ENCODE measurements around the gene KRTAP4-12. TPM values are rescaled to one million over a fixed set of nuclear protein-coding genes. Genes with fewer than 3 reads are reported as not detected.
"Not testable (repeated sequence)": the region's sequence is repeated elsewhere in the genome, so short reads cannot be mapped to it uniquely, and the experiment has no call there.

Gene KRTAP4-12
- polyA plus RNA-seq, 1 donor from 2014 or later, result not detected

DNA sequence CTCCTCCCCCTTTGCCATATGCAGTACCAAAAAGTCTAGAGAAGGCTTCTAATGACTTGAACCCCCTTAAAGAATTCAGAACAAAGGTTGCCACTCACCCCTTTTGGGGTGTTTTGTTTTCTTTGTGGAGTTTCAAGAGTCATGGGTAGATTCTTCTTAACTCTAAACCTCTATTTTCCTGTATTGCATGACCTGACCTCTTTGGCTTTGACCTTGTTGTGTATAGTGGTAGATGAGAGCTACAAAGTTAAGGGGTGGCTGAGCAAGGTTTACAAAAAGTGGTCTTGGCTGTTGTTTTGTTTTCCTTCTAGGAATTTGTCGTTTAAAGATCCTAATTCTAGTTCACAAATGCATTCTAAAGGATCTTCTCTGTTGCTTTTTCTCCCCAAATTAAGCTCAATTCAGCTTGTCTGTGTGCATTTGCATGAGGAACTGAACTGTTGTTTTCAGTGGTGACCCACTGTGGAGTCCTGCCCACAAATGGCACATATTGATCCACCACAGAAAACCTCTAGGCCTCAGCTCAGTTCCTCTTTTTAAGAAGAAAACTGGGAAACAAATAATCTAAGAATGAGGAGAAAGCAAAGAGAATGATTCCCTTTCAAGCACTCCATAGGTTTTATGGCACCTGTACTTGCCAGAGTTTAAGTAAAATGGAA, 15.1 kb downstream of the KRTAP4-12 start:
- H3K9ac ChIP-seq (ENCODE audit: low read length); H3K9me3 ChIP-seq (ENCODE audit: low read length); H2AFZ ChIP-seq (ENCODE audit: low read depth, low read length); H3K27ac ChIP-seq (ENCODE audit: low read length); H3F3A ChIP-seq (ENCODE audit: insufficient read depth, low read length, poor library complexity, severe bottlenecking); H3K4me3 ChIP-seq (ENCODE audit: low read length); H3K4me2 ChIP-seq (ENCODE audit: low read length); H3K27me3 ChIP-seq (ENCODE audit: insufficient read depth, low read depth, low read length); H3K79me2 ChIP-seq (replicated peaks; ENCODE audit: insufficient read depth, low read length); H3K9me2 ChIP-seq (ENCODE audit: insufficient read depth, low read length); H3K36me3 ChIP-seq (ENCODE audit: insufficient read depth, low read length); H4K20me1 ChIP-seq (ENCODE audit: insufficient read depth): not testable (repeated sequence)

DNA sequence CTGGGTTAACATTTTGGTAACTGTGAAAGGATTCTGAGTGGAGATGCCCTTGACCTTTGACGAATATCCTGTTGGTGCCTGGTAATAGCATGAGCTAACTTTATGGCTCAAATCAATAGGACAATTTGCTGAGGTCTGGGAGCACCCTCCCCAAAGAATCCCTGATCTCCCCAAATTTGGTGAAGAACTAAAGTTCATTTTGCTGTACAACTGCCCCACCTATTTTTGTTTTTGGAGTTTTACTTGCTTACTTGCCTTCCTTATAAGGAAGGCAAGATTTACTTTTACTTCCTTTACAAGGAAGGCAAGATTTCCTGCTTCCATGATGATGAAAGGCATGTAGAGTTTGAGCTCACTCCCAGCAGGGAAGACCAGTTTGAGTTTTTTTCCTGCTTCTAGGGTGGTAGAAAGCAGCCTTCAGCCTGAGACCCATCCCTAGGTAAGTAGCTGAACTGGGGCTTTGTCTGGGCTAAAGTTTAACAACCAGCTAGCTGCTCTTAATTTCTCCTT, 16.0 kb downstream of the KRTAP4-12 start:
- no peak overlapping the region for H3K4me2 ChIP-seq (ENCODE audit: low read length)
- no peaks in the 10 kb centered on the region for H3K79me2 ChIP-seq (replicated peaks; ENCODE audit: insufficient read depth, low read length)
- H3K36me3 ChIP-seq (ENCODE audit: insufficient read depth, low read length), result no peaks in the 10 kb centered on the region
- H3K9me2 ChIP-seq (ENCODE audit: insufficient read depth, low read length), result no peaks in the 10 kb centered on the region
- no peaks in the 10 kb centered on the region for H4K20me1 ChIP-seq (ENCODE audit: insufficient read depth)
- H3K27me3 ChIP-seq (ENCODE audit: insufficient read depth, low read depth, low read length), result no peaks in the 10 kb centered on the region
- no peaks in the 10 kb centered on the region for H3F3A ChIP-seq (ENCODE audit: insufficient read depth, low read length, poor library complexity, severe bottlenecking)
- no peak overlapping the region for H3K4me3 ChIP-seq (ENCODE audit: low read length)
- no peak overlapping the region for H3K27ac ChIP-seq (ENCODE audit: low read length)
- H3K9me3 ChIP-seq (ENCODE audit: low read length), result no peaks in the 10 kb centered on the region
- no peak overlapping the region for H2AFZ ChIP-seq (ENCODE audit: low read depth, low read length)
- TF ChIP-seq RAD21 (conservative IDR thresholded peaks at IDR 0.05) (no peak), EZH2 (IDR thresholded peaks at IDR 0.05; ENCODE audit: borderline replicate concordance, insufficient read depth, low read length, poor library complexity, severe bottlenecking) (no peak), EP300 (conservative IDR thresholded peaks at IDR 0.05; ENCODE audit: poor library complexity, severe bottlenecking) (no peak), POLR2AphosphoS5 (IDR thresholded peaks at IDR 0.05) (no peak), TAF1 (IDR thresholded peaks at IDR 0.05; ENCODE audit: low read depth) (no peak), MXI1 (conservative IDR thresholded peaks at IDR 0.05; ENCODE audit: poor library complexity, severe bottlenecking) (no peak), SMC3 (conservative IDR thresholded peaks at IDR 0.05; ENCODE audit: poor library complexity) (no peak)
- TF ChIP-seq, protein P1, sequence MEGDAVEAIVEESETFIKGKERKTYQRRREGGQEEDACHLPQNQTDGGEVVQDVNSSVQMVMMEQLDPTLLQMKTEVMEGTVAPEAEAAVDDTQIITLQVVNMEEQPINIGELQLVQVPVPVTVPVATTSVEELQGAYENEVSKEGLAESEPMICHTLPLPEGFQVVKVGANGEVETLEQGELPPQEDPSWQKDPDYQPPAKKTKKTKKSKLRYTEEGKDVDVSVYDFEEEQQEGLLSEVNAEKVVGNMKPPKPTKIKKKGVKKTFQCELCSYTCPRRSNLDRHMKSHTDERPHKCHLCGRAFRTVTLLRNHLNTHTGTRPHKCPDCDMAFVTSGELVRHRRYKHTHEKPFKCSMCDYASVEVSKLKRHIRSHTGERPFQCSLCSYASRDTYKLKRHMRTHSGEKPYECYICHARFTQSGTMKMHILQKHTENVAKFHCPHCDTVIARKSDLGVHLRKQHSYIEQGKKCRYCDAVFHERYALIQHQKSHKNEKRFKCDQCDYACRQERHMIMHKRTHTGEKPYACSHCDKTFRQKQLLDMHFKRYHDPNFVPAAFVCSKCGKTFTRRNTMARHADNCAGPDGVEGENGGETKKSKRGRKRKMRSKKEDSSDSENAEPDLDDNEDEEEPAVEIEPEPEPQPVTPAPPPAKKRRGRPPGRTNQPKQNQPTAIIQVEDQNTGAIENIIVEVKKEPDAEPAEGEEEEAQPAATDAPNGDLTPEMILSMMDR (IDR thresholded peaks at IDR 0.05; ENCODE audit: poor library complexity, severe bottlenecking), result no peak
- TF ChIP-seq, protein P2, sequence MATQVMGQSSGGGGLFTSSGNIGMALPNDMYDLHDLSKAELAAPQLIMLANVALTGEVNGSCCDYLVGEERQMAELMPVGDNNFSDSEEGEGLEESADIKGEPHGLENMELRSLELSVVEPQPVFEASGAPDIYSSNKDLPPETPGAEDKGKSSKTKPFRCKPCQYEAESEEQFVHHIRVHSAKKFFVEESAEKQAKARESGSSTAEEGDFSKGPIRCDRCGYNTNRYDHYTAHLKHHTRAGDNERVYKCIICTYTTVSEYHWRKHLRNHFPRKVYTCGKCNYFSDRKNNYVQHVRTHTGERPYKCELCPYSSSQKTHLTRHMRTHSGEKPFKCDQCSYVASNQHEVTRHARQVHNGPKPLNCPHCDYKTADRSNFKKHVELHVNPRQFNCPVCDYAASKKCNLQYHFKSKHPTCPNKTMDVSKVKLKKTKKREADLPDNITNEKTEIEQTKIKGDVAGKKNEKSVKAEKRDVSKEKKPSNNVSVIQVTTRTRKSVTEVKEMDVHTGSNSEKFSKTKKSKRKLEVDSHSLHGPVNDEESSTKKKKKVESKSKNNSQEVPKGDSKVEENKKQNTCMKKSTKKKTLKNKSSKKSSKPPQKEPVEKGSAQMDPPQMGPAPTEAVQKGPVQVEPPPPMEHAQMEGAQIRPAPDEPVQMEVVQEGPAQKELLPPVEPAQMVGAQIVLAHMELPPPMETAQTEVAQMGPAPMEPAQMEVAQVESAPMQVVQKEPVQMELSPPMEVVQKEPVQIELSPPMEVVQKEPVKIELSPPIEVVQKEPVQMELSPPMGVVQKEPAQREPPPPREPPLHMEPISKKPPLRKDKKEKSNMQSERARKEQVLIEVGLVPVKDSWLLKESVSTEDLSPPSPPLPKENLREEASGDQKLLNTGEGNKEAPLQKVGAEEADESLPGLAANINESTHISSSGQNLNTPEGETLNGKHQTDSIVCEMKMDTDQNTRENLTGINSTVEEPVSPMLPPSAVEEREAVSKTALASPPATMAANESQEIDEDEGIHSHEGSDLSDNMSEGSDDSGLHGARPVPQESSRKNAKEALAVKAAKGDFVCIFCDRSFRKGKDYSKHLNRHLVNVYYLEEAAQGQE (IDR thresholded peaks at IDR 0.05; ENCODE audit: borderline replicate concordance), result no peak
- H3K9ac ChIP-seq (ENCODE audit: low read length), result no peak overlapping the region

DNA sequence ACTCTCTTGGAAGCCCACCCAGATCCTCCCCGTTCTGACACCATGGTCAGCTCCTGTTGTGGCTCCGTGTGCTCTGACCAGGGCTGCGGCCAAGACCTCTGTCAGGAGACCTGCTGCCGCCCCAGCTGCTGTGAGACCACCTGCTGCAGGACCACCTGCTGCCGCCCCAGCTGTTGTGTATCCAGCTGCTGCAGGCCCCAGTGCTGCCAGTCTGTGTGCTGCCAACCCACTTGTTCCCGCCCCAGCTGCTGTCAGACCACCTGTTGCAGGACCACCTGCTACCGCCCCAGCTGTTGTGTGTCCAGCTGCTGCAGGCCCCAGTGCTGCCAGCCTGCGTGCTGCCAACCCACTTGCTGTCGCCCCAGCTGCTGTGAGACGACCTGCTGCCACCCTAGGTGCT, 18.6 kb downstream of the KRTAP4-12 start, which contains the start of gene KRTAP4-9:
Gene KRTAP4-9 (plus strand): TSS at position 43 of the 400 bp plus-strand sequence. CDS start 0 bp downstream, at position 43.
- not testable (repeated sequence) for H3K4me2 ChIP-seq (ENCODE audit: low read length); H3K9me3 ChIP-seq (ENCODE audit: low read length); H3K9ac ChIP-seq (ENCODE audit: low read length); H3K36me3 ChIP-seq (ENCODE audit: insufficient read depth, low read length); H3K4me3 ChIP-seq (ENCODE audit: low read length); H3K27ac ChIP-seq (ENCODE audit: low read length); H3F3A ChIP-seq (ENCODE audit: insufficient read depth, low read length, poor library complexity, severe bottlenecking); H3K9me2 ChIP-seq (ENCODE audit: insufficient read depth, low read length); H2AFZ ChIP-seq (ENCODE audit: low read depth, low read length); H3K79me2 ChIP-seq (replicated peaks; ENCODE audit: insufficient read depth, low read length); H4K20me1 ChIP-seq (ENCODE audit: insufficient read depth); H3K27me3 ChIP-seq (ENCODE audit: insufficient read depth, low read depth, low read length)

DNA sequence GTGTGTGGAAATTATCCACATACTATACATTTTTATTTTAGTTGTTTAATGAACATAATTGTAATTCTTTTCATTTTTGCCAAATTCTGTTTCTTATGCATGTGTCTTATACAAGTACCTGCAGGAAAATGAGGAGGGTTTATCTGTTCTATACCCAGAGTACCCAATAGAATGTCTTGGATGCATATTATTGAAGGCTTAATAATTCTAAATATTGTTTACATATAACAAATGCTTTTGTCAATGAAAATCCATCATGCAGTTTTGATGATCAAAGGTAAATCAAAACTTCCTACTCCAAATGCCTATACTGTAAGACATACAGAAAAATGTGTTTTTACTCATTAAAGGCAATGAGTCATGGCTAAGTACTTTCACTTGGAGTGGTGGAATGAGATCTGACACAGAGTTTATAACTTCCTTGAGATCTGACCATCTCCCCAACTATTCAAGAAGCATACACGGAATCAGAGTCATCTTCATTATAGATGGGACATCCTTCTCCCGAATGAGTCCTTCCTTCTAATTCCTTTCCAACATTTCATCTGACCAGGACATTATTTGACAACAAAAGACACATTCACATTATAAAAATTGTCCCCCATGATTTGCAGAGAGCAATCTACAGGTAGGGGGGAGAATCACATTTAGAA, 19.5 kb downstream of the KRTAP4-12 start:
- not testable (repeated sequence) for H3K79me2 ChIP-seq (replicated peaks; ENCODE audit: insufficient read depth, low read length); H3K4me2 ChIP-seq (ENCODE audit: low read length); H3K9me2 ChIP-seq (ENCODE audit: insufficient read depth, low read length); H3K27me3 ChIP-seq (ENCODE audit: insufficient read depth, low read depth, low read length); H3K9ac ChIP-seq (ENCODE audit: low read length); H3K36me3 ChIP-seq (ENCODE audit: insufficient read depth, low read length); H3K4me3 ChIP-seq (ENCODE audit: low read length); H3K27ac ChIP-seq (ENCODE audit: low read length); H4K20me1 ChIP-seq (ENCODE audit: insufficient read depth); H3F3A ChIP-seq (ENCODE audit: insufficient read depth, low read length, poor library complexity, severe bottlenecking); H2AFZ ChIP-seq (ENCODE audit: low read depth, low read length); H3K9me3 ChIP-seq (ENCODE audit: low read length)

Data from neural cell (in vitro differentiated cells).